HG03354 (cell line): ENCODE results near the gene PTPN4.
"Not testable (repeated sequence)": the region's sequence is repeated elsewhere in the genome, so short reads cannot be mapped to it uniquely, and the experiment has no call there.

Experiments
- ATAC-seq: cut with Tn5 transposase; IDR thresholded peaks from one replicate; pipeline ENCODE4 v1.9.1; 2021; ENCODE audit warnings: mild to moderate bottlenecking; ENCODE audit not compliant: unreplicated experiment, poor library complexity, severe bottlenecking

Gene PTPN4

GRCh38 chr2:119914266-119914665 lies 154.5 kb downstream of the PTPN4 start:
- ATAC-seq: no peak

GRCh38 chr2:119921825-119922224 lies 162.1 kb downstream of the PTPN4 start:
- no peak for ATAC-seq

GRCh38 chr2:119922699-119923098 lies 163.0 kb downstream of the PTPN4 start:
- ATAC-seq: no peak

- ATAC-seq: no peak
These were observed 169.8 kb downstream of the PTPN4 start for GRCh38 chr2:119929537-119929936.

- no peak for ATAC-seq
These were observed 173.1 kb downstream of the PTPN4 start for GRCh38 chr2:119932809-119933208.

- no peak for ATAC-seq
These were observed 174.6 kb downstream of the PTPN4 start for GRCh38 chr2:119934319-119934718.

GRCh38 chr2:119937680-119938079 lies 178.0 kb downstream of the PTPN4 start:
- ATAC-seq: no peak

GRCh38 chr2:119939915-119940314 lies 180.2 kb downstream of the PTPN4 start:
- ATAC-seq: no peak

GRCh38 chr2:119940856-119941255 lies 181.1 kb downstream of the PTPN4 start:
- ATAC-seq: no peak

- ATAC-seq: no peak
These were observed 181.7 kb downstream of the PTPN4 start for GRCh38 chr2:119941388-119941787.

GRCh38 chr2:119941981-119942513 lies 182.3 kb downstream of the PTPN4 start:
- no peak for ATAC-seq

GRCh38 chr2:119943058-119943457 lies 183.3 kb downstream of the PTPN4 start:
- ATAC-seq: no peak

GRCh38 chr2:119947535-119947934 lies 187.8 kb downstream of the PTPN4 start:
- no peak for ATAC-seq

GRCh38 chr2:119950966-119951365 lies 191.2 kb downstream of the PTPN4 start:
- no peak for ATAC-seq

GRCh38 chr2:119958670-119959268 lies 199.0 kb downstream of the PTPN4 start:
- ATAC-seq: no peak

GRCh38 chr2:119960821-119961220 lies 201.1 kb downstream of the PTPN4 start:
- no peak for ATAC-seq

GRCh38 chr2:119981896-119982295 lies 222.2 kb downstream of the PTPN4 start:
- no peak for ATAC-seq

GRCh38 chr2:119982506-119982905 lies 222.8 kb downstream of the PTPN4 start:
- ATAC-seq: no peak

- no peak for ATAC-seq
These were observed 223.4 kb downstream of the PTPN4 start for GRCh38 chr2:119983108-119983507.

GRCh38 chr2:119996148-119996547 lies 236.4 kb downstream of the PTPN4 start:
- no peak for ATAC-seq

- not testable (repeated sequence) for ATAC-seq
These were observed 237.5 kb downstream of the PTPN4 start for GRCh38 chr2:119996896-119997891.
